Keratinocyte (primary cell): Measurements from ENCODE around the gene TAF13.
"Not testable (repeated sequence)": the region's sequence is repeated elsewhere in the genome, so short reads cannot be mapped to it uniquely, and the experiment has no call there.

ENCODE experiments used
- EZH2 ChIP-seq: IDR thresholded peaks from one replicate; pipeline ENCODE4 v1.6.1; 2012; ENCODE audit warnings: inconsistent platforms, mild to moderate bottlenecking, low read length, moderate library complexity
- TF ChIP-seq, protein P1 (sequence below), 3 experiments: IDR thresholded peaks in 1 of 3; conservative IDR thresholded peaks in 1 of 3; optimal IDR thresholded peaks in 1 of 3; 2 replicates in 2 of 3; 3 replicates in 1 of 3; pipeline versions ENCODE3 to v1.5.1; 2011; ENCODE audit warnings: low read length in 3 of 3, mild to moderate bottlenecking in 3 of 3, moderate library complexity in 2 of 3, control low read depth in 1 of 3, inconsistent platforms in 1 of 3; ENCODE audit not compliant: insufficient read depth in 2 of 3; ENCODE audit errors: extremely low read depth in 1 of 3

DNA sequence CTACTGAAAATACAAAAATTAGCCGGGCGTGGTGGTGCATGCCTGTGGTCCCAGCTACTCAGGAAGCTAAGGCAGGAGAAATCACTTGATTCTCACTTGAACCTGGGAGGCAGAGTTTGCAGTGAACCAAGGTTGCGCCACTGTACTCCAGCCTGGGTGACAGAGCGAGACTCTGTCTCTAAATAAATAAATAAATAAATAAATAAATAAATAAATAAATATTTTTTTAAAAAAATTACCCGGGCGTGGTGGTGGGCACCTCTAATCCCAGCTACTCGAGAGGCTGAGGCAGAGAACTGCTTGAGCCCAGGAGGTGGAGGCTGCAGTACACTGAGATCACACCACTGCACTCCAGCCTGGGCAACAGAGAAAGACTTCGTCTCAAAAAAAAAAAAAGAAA is 46.3 kb downstream of the TAF13 start:
- TF ChIP-seq, protein P1, sequence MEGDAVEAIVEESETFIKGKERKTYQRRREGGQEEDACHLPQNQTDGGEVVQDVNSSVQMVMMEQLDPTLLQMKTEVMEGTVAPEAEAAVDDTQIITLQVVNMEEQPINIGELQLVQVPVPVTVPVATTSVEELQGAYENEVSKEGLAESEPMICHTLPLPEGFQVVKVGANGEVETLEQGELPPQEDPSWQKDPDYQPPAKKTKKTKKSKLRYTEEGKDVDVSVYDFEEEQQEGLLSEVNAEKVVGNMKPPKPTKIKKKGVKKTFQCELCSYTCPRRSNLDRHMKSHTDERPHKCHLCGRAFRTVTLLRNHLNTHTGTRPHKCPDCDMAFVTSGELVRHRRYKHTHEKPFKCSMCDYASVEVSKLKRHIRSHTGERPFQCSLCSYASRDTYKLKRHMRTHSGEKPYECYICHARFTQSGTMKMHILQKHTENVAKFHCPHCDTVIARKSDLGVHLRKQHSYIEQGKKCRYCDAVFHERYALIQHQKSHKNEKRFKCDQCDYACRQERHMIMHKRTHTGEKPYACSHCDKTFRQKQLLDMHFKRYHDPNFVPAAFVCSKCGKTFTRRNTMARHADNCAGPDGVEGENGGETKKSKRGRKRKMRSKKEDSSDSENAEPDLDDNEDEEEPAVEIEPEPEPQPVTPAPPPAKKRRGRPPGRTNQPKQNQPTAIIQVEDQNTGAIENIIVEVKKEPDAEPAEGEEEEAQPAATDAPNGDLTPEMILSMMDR (optimal IDR thresholded peaks at IDR 0.05 in 1 of 3, IDR thresholded peaks at IDR 0.05 in 1 of 3, conservative IDR thresholded peaks at IDR 0.05 in 1 of 3; ENCODE audit: extremely low read depth in 1 of 3, insufficient read depth in 2 of 3, low read length in 3 of 3) = not testable (repeated sequence)
- not testable (repeated sequence) for TF ChIP-seq EZH2
